ENCODE measurements around the gene PCSK6. TPM values are rescaled to one million over a fixed set of nuclear protein-coding genes. Genes with fewer than 3 reads are reported as not detected.
"Not testable (repeated sequence)": the region's sequence is repeated elsewhere in the genome, so short reads cannot be mapped to it uniquely, and the experiment has no call there.

Gene PCSK6
- total RNA-seq, 2 donors from 2014 or later: 1.9 to 27.8 TPM

GRCh38 chr15:101424984-101425383 lies 64.5 kb downstream of the PCSK6 start:
- H3K27me3 Mint-ChIP-seq: peaks cover 21% of the 10 kb centered on the region
- ATAC-seq: no peak

GRCh38 chr15:101420232-101420631 lies 69.3 kb downstream of the PCSK6 start:
- H3K4me1 Mint-ChIP-seq: no peaks in the 10 kb centered on the region
- H3K4me3 Mint-ChIP-seq: no peak overlapping the region
- peaks cover 12% of the 10 kb centered on the region for H3K27me3 Mint-ChIP-seq
- H3K27ac Mint-ChIP-seq: no peak overlapping the region
- no peaks in the 10 kb centered on the region for H3K9me3 ChIP-seq (ENCODE audit: control insufficient read depth, low read length, poor library complexity, severe bottlenecking)
- H3K36me3 Mint-ChIP-seq (ENCODE audit: low read depth): no peaks in the 10 kb centered on the region
- ATAC-seq (no peak), DNase-seq (no peak)

More at GRCh38 chr15:101424984-101425383, 64.5 kb downstream of the PCSK6 start:
- no peaks in the 10 kb centered on the region for H3K9me3 ChIP-seq (ENCODE audit: control insufficient read depth, low read length, poor library complexity, severe bottlenecking)
- H3K4me1 Mint-ChIP-seq: no peaks in the 10 kb centered on the region
- no peaks in the 10 kb centered on the region for H3K36me3 Mint-ChIP-seq (ENCODE audit: low read depth)
- H3K27ac Mint-ChIP-seq: no peak overlapping the region
- no peak for DNase-seq
- H3K4me3 Mint-ChIP-seq: no peak overlapping the region

GRCh38 chr15:101416475-101416874 lies 73.0 kb downstream of the PCSK6 start:
- H3K9me3 ChIP-seq (ENCODE audit: control insufficient read depth, low read length, poor library complexity, severe bottlenecking); H3K4me3 Mint-ChIP-seq; H3K4me1 Mint-ChIP-seq; H3K27me3 Mint-ChIP-seq; H3K36me3 Mint-ChIP-seq (ENCODE audit: low read depth); DNase-seq; ATAC-seq; H3K27ac Mint-ChIP-seq: not testable (repeated sequence)

GRCh38 chr15:101413239-101413638 lies 76.3 kb downstream of the PCSK6 start:
- no peak overlapping the region for H3K4me3 Mint-ChIP-seq
- H3K27ac Mint-ChIP-seq: no peak overlapping the region
- peaks cover 20% of the 10 kb centered on the region for H3K27me3 Mint-ChIP-seq
- H3K9me3 ChIP-seq (ENCODE audit: control insufficient read depth, low read length, poor library complexity, severe bottlenecking): no peaks in the 10 kb centered on the region
- H3K36me3 Mint-ChIP-seq (ENCODE audit: low read depth): no peaks in the 10 kb centered on the region
- H3K4me1 Mint-ChIP-seq: no peaks in the 10 kb centered on the region
- DNase-seq: no peak
- ATAC-seq: no peak

DNA sequence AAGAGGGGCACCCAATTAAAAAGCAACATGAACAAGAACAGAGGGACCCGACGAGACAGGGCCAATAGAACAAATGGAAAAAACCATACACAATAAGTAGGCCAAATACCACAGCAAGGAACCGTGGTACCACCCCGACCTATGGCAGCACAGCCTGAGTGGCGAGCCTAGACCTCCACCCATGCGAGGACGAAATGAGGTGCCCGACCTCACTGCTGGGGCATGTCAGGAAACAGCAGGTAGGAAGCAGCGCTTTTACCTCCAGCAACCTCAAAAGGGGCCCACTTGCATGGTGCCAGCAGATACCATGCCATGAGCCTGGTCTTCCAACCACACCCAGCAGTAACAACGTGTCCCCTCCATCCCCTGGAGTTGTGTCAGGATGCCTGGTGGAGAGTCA lies 77.9 kb downstream of the PCSK6 start:
- H3K27me3 Mint-ChIP-seq: peaks cover 35% of the 10 kb centered on the region
- no peaks in the 10 kb centered on the region for H3K9me3 ChIP-seq (ENCODE audit: control insufficient read depth, low read length, poor library complexity, severe bottlenecking)
- no peak for DNase-seq
- no peak overlapping the region for H3K27ac Mint-ChIP-seq
- no peak for ATAC-seq
- H3K4me1 Mint-ChIP-seq: peaks cover 3% of the 10 kb centered on the region
- H3K36me3 Mint-ChIP-seq (ENCODE audit: low read depth): no peaks in the 10 kb centered on the region
- no peak overlapping the region for H3K4me3 Mint-ChIP-seq

DNA sequence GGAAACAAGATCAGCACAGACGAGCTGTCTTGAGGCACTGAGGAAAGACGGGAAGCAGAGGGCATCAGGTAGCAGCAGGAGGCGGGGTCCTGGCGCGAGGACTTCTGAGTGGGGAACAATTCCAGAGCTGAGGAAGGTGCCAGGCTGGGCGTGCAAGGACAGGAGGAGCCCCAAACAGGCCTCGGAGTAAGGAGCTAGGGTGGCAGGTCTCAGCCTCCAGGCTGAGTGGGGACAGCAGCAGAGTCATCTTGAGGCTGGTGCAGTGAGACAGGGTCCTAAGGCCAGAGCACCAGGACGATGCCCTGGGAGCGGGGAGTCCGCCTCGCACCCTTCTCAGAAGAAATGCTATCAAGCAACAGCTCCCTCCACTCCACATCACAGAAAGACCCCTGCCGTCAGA lies 78.4 kb downstream of the PCSK6 start:
- no peak overlapping the region for H3K27ac Mint-ChIP-seq
- no peaks in the 10 kb centered on the region for H3K9me3 ChIP-seq (ENCODE audit: control insufficient read depth, low read length, poor library complexity, severe bottlenecking)
- H3K4me1 Mint-ChIP-seq: peaks cover 3% of the 10 kb centered on the region
- ATAC-seq: no peak
- H3K36me3 Mint-ChIP-seq (ENCODE audit: low read depth): peaks cover under 1% of the 10 kb centered on the region
- H3K27me3 Mint-ChIP-seq: peaks cover 40% of the 10 kb centered on the region
- no peak for DNase-seq
- H3K4me3 Mint-ChIP-seq: no peak overlapping the region

DNA sequence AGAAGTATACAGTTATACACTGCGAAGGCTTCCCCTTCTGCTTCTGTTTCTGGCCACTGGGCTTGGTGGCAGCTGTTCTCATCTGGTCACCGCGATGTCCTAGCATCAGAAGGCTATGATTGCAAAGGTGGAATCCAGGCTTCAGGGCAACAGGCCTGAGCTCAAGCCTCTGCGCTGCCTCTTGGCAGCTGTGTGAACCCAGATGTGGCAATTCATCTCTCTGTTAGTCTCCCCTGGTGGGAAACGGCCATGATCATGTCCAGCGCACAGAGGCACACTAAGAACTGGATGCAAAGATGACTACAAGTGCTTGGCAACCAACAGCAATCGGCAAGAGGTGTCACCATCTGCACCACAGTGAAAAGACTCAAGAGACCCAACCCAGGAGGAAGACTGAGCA lies 78.9 kb downstream of the PCSK6 start:
- no peaks in the 10 kb centered on the region for H3K9me3 ChIP-seq (ENCODE audit: control insufficient read depth, low read length, poor library complexity, severe bottlenecking)
- Mint-ChIP-seq H3K27me3 (peaks cover 44% of the 10 kb centered on the region), H3K4me3 (no peak overlapping the region), H3K36me3 (ENCODE audit: low read depth) (peaks cover 2% of the 10 kb centered on the region), H3K27ac (no peak overlapping the region), H3K4me1 (peaks cover 3% of the 10 kb centered on the region)
- DNase-seq (no peak), ATAC-seq (no peak)

DNA sequence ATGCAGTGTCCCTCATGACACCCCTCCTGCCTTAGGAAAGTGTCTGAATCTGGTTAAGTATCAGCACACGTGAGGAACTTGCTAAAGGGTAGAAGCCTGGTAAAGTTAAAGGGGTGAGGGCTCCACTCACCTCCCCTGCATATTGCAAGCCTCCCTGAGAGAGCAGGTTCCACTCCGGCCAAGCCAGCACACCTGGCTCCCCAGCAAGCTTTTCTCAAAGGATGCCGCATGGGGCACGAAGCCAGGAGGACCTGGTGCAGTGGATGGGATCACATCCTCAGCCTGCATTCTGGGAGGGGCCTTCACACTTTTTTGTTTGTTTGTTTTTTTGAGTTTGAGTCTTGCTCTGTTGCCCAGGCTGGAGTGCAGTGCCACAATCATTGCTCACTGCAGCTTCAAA lies 79.9 kb downstream of the PCSK6 start:
- H3K36me3 Mint-ChIP-seq (ENCODE audit: low read depth): peaks cover 2% of the 10 kb centered on the region
- peaks cover 52% of the 10 kb centered on the region for H3K27me3 Mint-ChIP-seq
- H3K27ac Mint-ChIP-seq: no peak overlapping the region
- ATAC-seq: no peak
- H3K4me3 Mint-ChIP-seq: no peak overlapping the region
- peaks cover 3% of the 10 kb centered on the region for H3K4me1 Mint-ChIP-seq
- no peak for DNase-seq
- no peaks in the 10 kb centered on the region for H3K9me3 ChIP-seq (ENCODE audit: control insufficient read depth, low read length, poor library complexity, severe bottlenecking)

GRCh38 chr15:101407966-101408775 lies 81.3 kb downstream of the PCSK6 start:
- no peaks in the 10 kb centered on the region for H3K9me3 ChIP-seq (ENCODE audit: control insufficient read depth, low read length, poor library complexity, severe bottlenecking)
- Mint-ChIP-seq H3K4me3 (no peak overlapping the region), H3K27ac (no peak overlapping the region), H3K36me3 (ENCODE audit: low read depth) (peaks cover 2% of the 10 kb centered on the region), H3K4me1 (peaks cover 3% of the 10 kb centered on the region), H3K27me3 (peaks cover 59% of the 10 kb centered on the region)
- ATAC-seq: no peak
- no peak for DNase-seq

DNA sequence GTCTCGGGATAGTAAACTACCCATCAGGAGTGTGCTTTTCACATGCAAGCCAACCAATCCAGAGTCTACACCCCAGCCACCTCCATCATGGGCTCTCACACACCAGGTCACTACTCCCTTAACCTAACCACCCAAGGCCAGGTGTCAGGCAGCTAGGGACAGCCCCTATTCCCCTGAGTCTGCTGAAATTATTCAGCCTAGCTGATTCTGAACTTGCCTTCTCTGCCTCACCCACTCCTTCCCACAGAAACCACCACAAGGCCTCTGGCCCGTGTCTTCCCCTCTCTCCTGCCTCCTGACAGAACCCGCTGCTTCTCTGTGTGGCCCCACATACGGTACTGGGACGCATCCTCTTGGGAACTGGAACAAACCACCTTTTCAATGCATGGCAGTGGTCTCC lies 82.1 kb downstream of the PCSK6 start:
- H3K27ac Mint-ChIP-seq: no peak overlapping the region
- H3K4me1 Mint-ChIP-seq: peaks cover 3% of the 10 kb centered on the region
- H3K27me3 Mint-ChIP-seq: peaks cover 59% of the 10 kb centered on the region
- peaks cover 2% of the 10 kb centered on the region for H3K36me3 Mint-ChIP-seq (ENCODE audit: low read depth)
- no peak overlapping the region for H3K4me3 Mint-ChIP-seq
- H3K9me3 ChIP-seq (ENCODE audit: control insufficient read depth, low read length, poor library complexity, severe bottlenecking): no peaks in the 10 kb centered on the region
- DNase-seq (no peak), ATAC-seq (no peak)

- H3K27ac Mint-ChIP-seq: no peak overlapping the region
- peaks cover 2% of the 10 kb centered on the region for H3K36me3 Mint-ChIP-seq (ENCODE audit: low read depth)
- peaks cover 3% of the 10 kb centered on the region for H3K4me1 Mint-ChIP-seq
- no peak overlapping the region for H3K4me3 Mint-ChIP-seq
- ATAC-seq (no peak), DNase-seq (no peak)
- peaks cover 60% of the 10 kb centered on the region for H3K27me3 Mint-ChIP-seq
- no peaks in the 10 kb centered on the region for H3K9me3 ChIP-seq (ENCODE audit: control insufficient read depth, low read length, poor library complexity, severe bottlenecking)
These were observed 82.8 kb downstream of the PCSK6 start for GRCh38 chr15:101406526-101407195.

DNA sequence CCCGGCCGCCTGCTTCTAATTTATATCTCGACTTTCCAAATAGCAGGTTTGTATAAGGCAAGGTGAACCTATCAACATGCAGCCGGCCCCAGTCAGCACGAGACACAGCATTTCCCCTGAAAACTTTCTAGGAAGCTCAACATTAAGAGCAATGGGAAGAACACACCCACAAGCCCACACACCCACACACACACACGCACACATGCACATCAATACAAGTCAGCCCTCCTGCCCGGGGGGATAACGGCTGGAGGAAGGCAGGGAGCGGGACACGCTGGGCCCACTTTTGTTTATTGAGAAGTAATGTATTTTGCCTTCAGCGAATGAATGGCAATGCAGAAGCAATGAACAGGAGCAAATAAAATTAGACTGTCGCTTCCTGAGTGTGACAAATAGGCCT lies 83.5 kb downstream of the PCSK6 start:
- no peak for DNase-seq
- H3K9me3 ChIP-seq (ENCODE audit: control insufficient read depth, low read length, poor library complexity, severe bottlenecking): no peaks in the 10 kb centered on the region
- peaks cover 61% of the 10 kb centered on the region for H3K27me3 Mint-ChIP-seq
- peaks cover 3% of the 10 kb centered on the region for H3K4me1 Mint-ChIP-seq
- peaks cover 2% of the 10 kb centered on the region for H3K36me3 Mint-ChIP-seq (ENCODE audit: low read depth)
- no peak overlapping the region for H3K27ac Mint-ChIP-seq
- no peak overlapping the region for H3K4me3 Mint-ChIP-seq
- no peak for ATAC-seq

GRCh38 chr15:101404245-101404644 lies 85.3 kb downstream of the PCSK6 start:
- Mint-ChIP-seq H3K27me3 (peaks cover 63% of the 10 kb centered on the region), H3K4me1 (peaks cover 3% of the 10 kb centered on the region), H3K4me3 (no peak overlapping the region), H3K36me3 (ENCODE audit: low read depth) (peaks cover 2% of the 10 kb centered on the region), H3K27ac (no peak overlapping the region)
- ATAC-seq (no peak), DNase-seq (no peak)
- no peaks in the 10 kb centered on the region for H3K9me3 ChIP-seq (ENCODE audit: control insufficient read depth, low read length, poor library complexity, severe bottlenecking)

DNA sequence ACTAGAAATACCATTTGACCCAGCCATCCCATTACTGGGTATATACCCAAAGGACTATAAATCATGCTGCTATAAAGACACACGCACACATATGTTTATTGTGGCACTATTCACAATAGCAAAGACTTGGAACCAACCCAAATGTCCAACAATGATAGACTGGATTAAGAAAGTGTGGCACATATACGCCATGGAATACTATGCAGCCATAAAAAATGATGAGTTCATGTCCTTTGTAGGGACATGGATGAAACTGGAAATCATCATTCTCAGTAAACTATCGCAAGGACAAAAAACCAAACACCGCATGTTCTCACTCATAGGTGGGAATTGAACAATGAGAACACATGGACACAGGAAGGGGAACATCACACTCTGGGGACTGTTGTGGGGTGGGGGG lies 86.6 kb downstream of the PCSK6 start:
- peaks cover 69% of the 10 kb centered on the region for H3K27me3 Mint-ChIP-seq
- H3K36me3 Mint-ChIP-seq (ENCODE audit: low read depth); H3K4me3 Mint-ChIP-seq; H3K4me1 Mint-ChIP-seq; H3K27ac Mint-ChIP-seq; DNase-seq; H3K9me3 ChIP-seq (ENCODE audit: control insufficient read depth, low read length, poor library complexity, severe bottlenecking); ATAC-seq: not testable (repeated sequence)

All from T-helper 17 cell (primary cell).